ENCODE data around the gene MALT1.

- TF ChIP-seq CTCF (IDR thresholded peaks at IDR 0.05) (no peak), POLR2A (IDR thresholded peaks at IDR 0.05) (no peak)
Measured at GRCh38 chr18:58640891-58641610, 30.2 kb upstream of the MALT1 start.
